Ovary (tissue), 9 donors: ENCODE data around the gene SUSD6. TPM values are rescaled to one million over a fixed set of nuclear protein-coding genes. Genes with fewer than 3 reads are reported as not detected.

Experiments
- DNase-seq, 5 donors: peaks; one replicate each; pipeline ENCODE4 v3.0.0-alpha.2; 2019 to 2020
- H3K27ac ChIP-seq, 2 donors: fragments of 200-600 bp; one replicate each; pipeline versions ENCODE4 v1.5.1 to v1.8.0; 2019 to 2022
- H3K27me3 ChIP-seq: fragments of 200-600 bp; one replicate; pipeline ENCODE4 v1.8.0; 2022
- H3K36me3 ChIP-seq: fragments of 200-600 bp; sonication (generic); one replicate; pipeline ENCODE4 v1.5.1; 2019
- H3K4me1 ChIP-seq: one replicate; pipeline ENCODE4 v1.8.1; 2013; ENCODE audit warnings: mild to moderate bottlenecking, moderate library complexity; ENCODE audit not compliant: insufficient read depth
- H3K4me3 ChIP-seq: fragments of 200-600 bp; sonication (generic); one replicate; pipeline ENCODE4 v1.5.1; 2017
- H3K9me3 ChIP-seq, 2 donors: fragments of 200-600 bp in 1 of 2; sonication (generic) in 1 of 2; one replicate each; pipeline versions ENCODE4 v1.5.1 to v1.8.1; 2013 to 2019; ENCODE audit warnings: mild to moderate bottlenecking in 1 of 2, moderate library complexity in 1 of 2
- EP300 ChIP-seq: sonication (generic); formaldehyde crosslinking; IDR thresholded peaks from one replicate; pipeline ENCODE4 v1.6.1; 2017; ENCODE audit warnings: antibody characterized with exemption
- POLR2A ChIP-seq: fragments of 450-650 bp; IDR thresholded peaks from one replicate; pipeline ENCODE4 v1.6.1; 2017; ENCODE audit warnings: antibody characterized with exemption, mild to moderate bottlenecking, moderate library complexity
- WGBS, 3 donors: extraction: QIAGEN DNeasy Blood & Tissue Kit in 1 of 3; methylation state at CpG; one replicate each; pipeline versions ENCODE4 v1.1.5 to v1.1.7; 2013 to 2017; 5-methylcytosine and 5-hydroxymethylcytosine counted together
- intact Hi-C, 4 donors: fragments of 100-400 bp; cut with DNase I; formaldehyde crosslinking; loops; one replicate each; pipeline versions ENCODE4 v1.11.0 to v1.15.1; 2022 to 2023
- polyA plus RNA-seq, 2 donors: library from polyadenylated mRNA; stranded (reverse); fragments of 200-250 nt in 1 of 2; fragments of 350-450 nt in 1 of 2; fragmentation: Illumina TruSeq in 1 of 2; extraction: RNeasy Lipid Tissue Mini Kit (QIAGEN cat#74804) in 1 of 2; gene quantifications; one replicate each; pipeline ENCODE4 v1.2.3, GENCODE V29; 2013 to 2014
- total RNA-seq, 7 donors: library from RNA; depleted of rRNA in 2 of 7; stranded (reverse); fragments of >200 nt in 2 of 7; fragmentation: NEBNext Ultra II Directional in 3 of 7; extraction: Animal tissue kit (Norgen Biotek cat#: 25700) in 3 of 7; gene quantifications; one replicate each; pipeline versions ENCODE4 v1.1.0 to v1.2.4, GENCODE V29; 2016 to 2023
- TF ChIP-seq, protein P1 (sequence below), 3 donors: fragments of 450-650 bp in 2 of 3; fragments of 200-600 bp in 1 of 3; IDR thresholded peaks; one replicate each; pipeline versions ENCODE4 v1.5.1 to v1.8.0; 2016 to 2022; ENCODE audit warnings: antibody characterized with exemption in 3 of 3, mild to moderate bottlenecking in 1 of 3
- donor health status: DM: no; HTN: no; CAD: no; lungs with moderate emphysema.
- donor health status: DM: no; HTN: no; CAD: no.
- donor health status: Bipolar disorder and iron deficiency.
- donor health status: DM: yes; HTN: yes; CAD: no.
- donor health status: DM: no; HTN: no; CAD: no.
- donor health status: DM: yes; HTN: yes; CAD: no.

The SUSD6 gene
- total and polyA plus RNA-seq, 9 donors, result 12.6 to 35.3 (median 27.7) TPM

DNA sequence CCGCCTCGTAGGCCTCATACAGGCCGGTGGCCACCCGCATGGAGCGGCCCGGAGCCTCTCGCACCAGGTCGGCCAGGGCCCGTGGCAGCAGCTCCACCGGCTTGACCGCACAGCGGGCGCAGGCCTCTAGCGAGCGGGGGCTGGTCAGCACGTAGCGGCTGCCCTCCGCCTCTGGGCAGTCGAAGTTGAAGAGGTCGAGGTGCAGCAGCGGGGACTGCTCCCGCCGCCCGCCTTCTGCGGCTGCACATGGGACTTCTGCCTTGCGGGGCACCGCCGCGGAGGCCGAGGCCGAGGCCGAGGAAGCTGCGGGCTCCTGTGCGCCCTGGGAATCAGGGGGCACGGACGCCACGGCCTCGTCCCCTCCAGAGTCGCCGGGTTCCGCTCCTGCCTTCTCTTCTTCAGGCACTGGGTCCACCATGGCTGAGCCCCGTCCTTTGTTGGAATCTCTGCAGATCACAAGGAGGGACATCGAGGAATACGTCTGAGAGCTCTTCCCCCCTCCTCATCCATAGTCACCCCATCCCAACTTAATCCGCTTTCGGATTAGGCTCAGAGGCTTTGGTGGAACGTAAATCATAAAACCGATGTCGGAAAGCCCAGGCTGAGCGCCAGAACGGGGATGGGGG is 38.1 kb upstream of the SUSD6 start:
- no peak for TF ChIP-seq EP300
- DNase-seq, result peak in 1 of 5 donors; percentile 22
- Histone ChIP-seq H3K27ac (no peak overlapping the region), H3K36me3 (no peaks in the 10 kb centered on the region), H3K9me3 (no peaks in the 10 kb centered on the region), H3K27me3 (peaks cover 3% of the 10 kb centered on the region), H3K4me1 (peaks cover 14% of the 10 kb centered on the region), H3K4me3 (no peak overlapping the region)
- intact Hi-C loops, result loop anchor here in 2 of 4 donors (5.0 to 10.0 kb wide), 2 partner anchors 329 to 331 kb away; no protein-coding TSS in a partner anchor
- WGBS, 3 donors, result 29 to 37% (median 31%) methylated on average over 27 to 51 of the region's 51 CpGs

- intact Hi-C loops, result loop anchor here in 2 of 4 donors (5.0 to 10.0 kb wide), 2 partner anchors 329 to 332 kb away; no protein-coding TSS in a partner anchor
- no peak overlapping the region for H3K4me3 ChIP-seq
Measured at GRCh38 chr14:69573831-69574262, 37.5 kb upstream of the SUSD6 start.

GRCh38 chr14:69574263-69574953 is 37.0 kb upstream of the SUSD6 start, which contains the start of gene CCDC177:
Gene CCDC177, minus strand, starts transcription at chr14:69574871. Its CDS starts 1,249 bp downstream, at chr14:69573622.
- H3K4me3 ChIP-seq, result no peak within 1 kb of the TSS
- peaks cover 14% of the 10 kb centered on the region for H3K4me1 ChIP-seq
- WGBS, 3 donors, result 1% methylated on average over 52 of the region's 52 CpGs
- H3K36me3 ChIP-seq, result no peaks in the 10 kb centered on the region
- peak; percentile 29 to 70 (median 53) for DNase-seq
- H3K27ac ChIP-seq, result no peak within 1 kb of the TSS
- H3K27me3 ChIP-seq, result peaks cover 3% of the 10 kb centered on the region
- intact Hi-C loops, result loop anchor here in 2 of 4 donors (5.0 to 10.0 kb wide), 2 partner anchors 330 to 332 kb away; no protein-coding TSS in a partner anchor
- no peak for TF ChIP-seq POLR2A
- TF ChIP-seq, protein P1, sequence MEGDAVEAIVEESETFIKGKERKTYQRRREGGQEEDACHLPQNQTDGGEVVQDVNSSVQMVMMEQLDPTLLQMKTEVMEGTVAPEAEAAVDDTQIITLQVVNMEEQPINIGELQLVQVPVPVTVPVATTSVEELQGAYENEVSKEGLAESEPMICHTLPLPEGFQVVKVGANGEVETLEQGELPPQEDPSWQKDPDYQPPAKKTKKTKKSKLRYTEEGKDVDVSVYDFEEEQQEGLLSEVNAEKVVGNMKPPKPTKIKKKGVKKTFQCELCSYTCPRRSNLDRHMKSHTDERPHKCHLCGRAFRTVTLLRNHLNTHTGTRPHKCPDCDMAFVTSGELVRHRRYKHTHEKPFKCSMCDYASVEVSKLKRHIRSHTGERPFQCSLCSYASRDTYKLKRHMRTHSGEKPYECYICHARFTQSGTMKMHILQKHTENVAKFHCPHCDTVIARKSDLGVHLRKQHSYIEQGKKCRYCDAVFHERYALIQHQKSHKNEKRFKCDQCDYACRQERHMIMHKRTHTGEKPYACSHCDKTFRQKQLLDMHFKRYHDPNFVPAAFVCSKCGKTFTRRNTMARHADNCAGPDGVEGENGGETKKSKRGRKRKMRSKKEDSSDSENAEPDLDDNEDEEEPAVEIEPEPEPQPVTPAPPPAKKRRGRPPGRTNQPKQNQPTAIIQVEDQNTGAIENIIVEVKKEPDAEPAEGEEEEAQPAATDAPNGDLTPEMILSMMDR (IDR thresholded peaks at IDR 0.05), result peak; percentile 42 to 63 (median 59)
- no peaks in the 10 kb centered on the region for H3K9me3 ChIP-seq

More at GRCh38 chr14:69573831-69574262, 37.5 kb upstream of the SUSD6 start:
- peak in 2 of 5 donors; percentile 39 to 51 for DNase-seq
- no peaks in the 10 kb centered on the region for H3K36me3 ChIP-seq
- peaks cover 14% of the 10 kb centered on the region for H3K4me1 ChIP-seq
- WGBS, 3 donors, result 3 to 6% (median 3%) methylated on average over 15 of the region's 15 CpGs
- H3K27me3 ChIP-seq, result peaks cover 3% of the 10 kb centered on the region
- TF ChIP-seq EP300 (no peak), POLR2A (no peak)
- TF ChIP-seq, protein P1 (IDR thresholded peaks at IDR 0.05), result no peak
- no peak overlapping the region for H3K27ac ChIP-seq
- H3K9me3 ChIP-seq, result no peaks in the 10 kb centered on the region

- WGBS, 3 donors, result 44 to 51% (median 48%) methylated on average over 5 of the region's 5 CpGs
Measured at GRCh38 chr14:69574954-69575295, 36.5 kb upstream of the SUSD6 start.

More at GRCh38 chr14:69574954-69575295, 36.5 kb upstream of the SUSD6 start:
- H3K27me3 ChIP-seq, result peaks cover 3% of the 10 kb centered on the region
- no peaks in the 10 kb centered on the region for H3K9me3 ChIP-seq
- H3K27ac ChIP-seq, result no peak overlapping the region
- H3K4me3 ChIP-seq, result no peak overlapping the region
- peaks cover 14% of the 10 kb centered on the region for H3K4me1 ChIP-seq
- DNase-seq, result no peak
- H3K36me3 ChIP-seq, result no peaks in the 10 kb centered on the region
- intact Hi-C loops, result loop anchor here in 2 of 4 donors (5.0 to 10.0 kb wide), 2 partner anchors 330 to 333 kb away; no protein-coding TSS in a partner anchor
- TF ChIP-seq POLR2A, result no peak
- no peak for TF ChIP-seq EP300
- TF ChIP-seq, protein P1 (IDR thresholded peaks at IDR 0.05), result no peak
